GM19372 (cell line): Measurements from ENCODE around the gene SRSF10.
"Not testable (repeated sequence)": the region's sequence is repeated elsewhere in the genome, so short reads cannot be mapped to it uniquely, and the experiment has no call there.

Source experiments
- ATAC-seq: cut with Tn5 transposase; IDR thresholded peaks from one replicate; pipeline ENCODE4 v1.9.1; 2021; ENCODE audit warnings: mild to moderate bottlenecking, low read depth, moderate library complexity; ENCODE audit not compliant: unreplicated experiment

The SRSF10 gene

GRCh38 chr1:23979881-23980727 is at the start of gene SRSF10:
Gene SRSF10 (minus strand): TSS chr1:23980327. CDS start chr1:23980255, 72 bp downstream.
- ATAC-seq, result peak; percentile 91

GRCh38 chr1:24027838-24028468 is 47.8 kb upstream of the SRSF10 start:
- ATAC-seq, result no peak

GRCh38 chr1:24022581-24023361 is 42.6 kb upstream of the SRSF10 start:
- no peak for ATAC-seq

- no peak for ATAC-seq
Observed at GRCh38 chr1:24021403-24022266, 41.5 kb upstream of the SRSF10 start.

- no peak for ATAC-seq
Observed at GRCh38 chr1:24020470-24020869, 40.3 kb upstream of the SRSF10 start.

GRCh38 chr1:24020025-24020424 is 39.9 kb upstream of the SRSF10 start:
- ATAC-seq, result no peak

GRCh38 chr1:24018611-24019580 is 38.8 kb upstream of the SRSF10 start:
- ATAC-seq, result no peak

GRCh38 chr1:24015221-24016210 is 35.4 kb upstream of the SRSF10 start:
- no peak for ATAC-seq

GRCh38 chr1:24012878-24013277 is 32.8 kb upstream of the SRSF10 start:
- not testable (repeated sequence) for ATAC-seq

- no peak for ATAC-seq
Observed at GRCh38 chr1:24010650-24011049, 30.5 kb upstream of the SRSF10 start.

- ATAC-seq, result no peak
Observed at GRCh38 chr1:24009406-24009805, 29.3 kb upstream of the SRSF10 start.

- not testable (repeated sequence) for ATAC-seq
Observed at GRCh38 chr1:24008574-24009184, 28.6 kb upstream of the SRSF10 start.

GRCh38 chr1:24007079-24007478 is 27.0 kb upstream of the SRSF10 start:
- no peak for ATAC-seq

- ATAC-seq, result no peak
Observed at GRCh38 chr1:24005163-24005562, 25.0 kb upstream of the SRSF10 start.

GRCh38 chr1:24004132-24004531 is 24.0 kb upstream of the SRSF10 start:
- ATAC-seq, result no peak

GRCh38 chr1:24003331-24003972 is 23.3 kb upstream of the SRSF10 start:
- no peak for ATAC-seq

- ATAC-seq, result no peak
Observed at GRCh38 chr1:24002695-24003094, 22.6 kb upstream of the SRSF10 start.
